HG02938 (cell line): ENCODE results near the gene CBX1.

Source experiments
- ATAC-seq: cut with Tn5 transposase; IDR thresholded peaks from one replicate; pipeline ENCODE4 v1.9.1; 2021; ENCODE audit warnings: mild to moderate bottlenecking, moderate library complexity; ENCODE audit not compliant: unreplicated experiment

CBX1 gene

DNA sequence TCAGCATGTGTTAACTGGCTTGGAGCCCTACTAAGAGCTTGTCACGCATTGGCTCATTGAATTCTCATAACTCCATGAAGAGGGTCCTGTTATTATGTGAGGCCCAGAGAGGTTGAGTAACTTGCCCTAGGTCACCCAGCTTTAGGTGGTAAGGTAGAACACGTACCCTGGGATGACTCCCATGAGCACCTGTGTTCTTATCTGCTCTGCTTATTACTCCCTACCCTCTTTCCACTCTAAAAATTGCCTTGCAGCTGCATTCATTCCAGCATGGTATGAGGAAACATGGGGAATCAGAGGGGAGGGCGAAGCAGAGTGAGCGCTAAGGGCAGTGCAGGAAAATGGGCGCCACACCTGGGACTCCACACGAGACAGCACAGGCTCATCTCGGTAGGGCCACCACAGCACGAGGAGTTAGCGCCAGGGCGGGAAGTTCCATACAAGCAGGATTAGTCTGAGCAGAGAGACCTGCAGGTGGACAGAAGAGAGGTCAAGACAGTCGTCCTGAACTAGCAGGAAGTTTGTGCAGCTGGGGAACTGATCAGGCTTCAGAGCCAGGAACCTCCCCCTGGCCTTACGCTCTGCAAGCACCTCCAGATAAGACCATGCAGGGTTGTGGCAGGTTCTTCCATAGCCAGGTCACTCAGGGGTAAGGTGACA lies 73.8 kb downstream of the CBX1 start:
- ATAC-seq: no peak

DNA sequence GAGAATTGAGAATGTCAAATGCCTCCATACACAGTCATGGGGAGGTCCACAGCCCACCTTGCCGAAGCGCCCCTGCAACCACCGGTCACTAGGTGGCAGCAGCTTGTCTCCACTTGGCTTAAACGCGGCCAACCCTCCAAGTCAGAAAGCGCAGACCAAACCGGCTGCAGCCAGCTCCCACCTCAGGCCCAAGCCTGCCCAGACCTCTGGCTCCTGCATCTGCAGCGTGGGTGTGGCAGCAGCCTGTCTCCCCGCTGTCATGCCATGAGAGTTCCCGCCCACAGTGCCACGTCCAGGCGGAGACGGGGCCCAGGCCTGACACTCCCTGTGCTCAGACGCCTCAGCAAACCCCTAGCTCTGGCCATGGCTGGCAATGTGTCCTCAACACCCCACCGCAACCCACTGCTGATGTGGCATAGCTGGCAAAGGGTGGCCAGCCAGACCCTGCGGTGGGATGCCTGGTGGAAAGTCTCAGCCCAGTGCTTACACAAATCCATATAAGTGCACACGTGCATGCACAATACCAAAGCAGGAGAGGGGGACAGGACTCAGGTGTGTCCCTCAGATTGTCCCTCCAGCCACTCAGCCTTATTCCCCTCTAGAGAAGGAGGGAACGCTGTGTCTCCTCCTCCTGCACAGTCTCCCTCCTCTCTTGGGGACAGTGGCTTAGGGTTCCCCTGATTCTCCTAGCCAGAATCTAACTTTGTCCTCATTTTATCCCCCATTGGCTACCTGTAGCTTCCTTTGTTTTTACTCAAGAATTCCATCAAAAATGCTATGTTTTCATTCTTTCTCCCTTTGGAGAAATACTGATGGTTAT lies 74.6 kb downstream of the CBX1 start:
- ATAC-seq: no peak

DNA sequence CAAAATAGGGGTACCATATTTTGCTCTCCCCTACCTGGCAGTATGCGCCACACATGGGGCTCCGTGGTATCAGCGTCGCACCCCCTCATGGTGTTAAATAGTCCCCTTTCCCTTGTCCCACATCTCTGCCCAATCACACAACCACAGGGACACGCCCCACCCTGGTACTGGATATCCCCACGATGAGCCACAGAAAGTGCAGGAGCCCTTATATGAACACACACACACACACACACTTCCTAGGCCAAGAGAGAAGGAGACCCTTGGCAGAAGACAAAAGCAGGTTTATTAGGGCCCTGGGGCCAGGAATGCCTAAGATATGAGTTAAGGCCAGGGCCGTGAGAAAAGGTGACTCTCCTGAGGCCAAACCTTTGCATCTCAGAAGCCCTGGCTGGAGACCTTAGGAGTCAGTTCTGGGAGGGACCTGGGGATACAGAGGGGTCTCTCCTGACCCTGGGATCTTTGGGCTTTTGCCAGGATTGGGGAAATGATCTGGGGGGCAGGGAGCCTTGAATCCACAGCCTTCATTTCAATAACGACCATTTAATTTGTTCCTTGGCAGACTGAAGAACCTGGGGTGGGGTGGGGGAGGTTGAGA lies 75.3 kb downstream of the CBX1 start:
- ATAC-seq: no peak

DNA sequence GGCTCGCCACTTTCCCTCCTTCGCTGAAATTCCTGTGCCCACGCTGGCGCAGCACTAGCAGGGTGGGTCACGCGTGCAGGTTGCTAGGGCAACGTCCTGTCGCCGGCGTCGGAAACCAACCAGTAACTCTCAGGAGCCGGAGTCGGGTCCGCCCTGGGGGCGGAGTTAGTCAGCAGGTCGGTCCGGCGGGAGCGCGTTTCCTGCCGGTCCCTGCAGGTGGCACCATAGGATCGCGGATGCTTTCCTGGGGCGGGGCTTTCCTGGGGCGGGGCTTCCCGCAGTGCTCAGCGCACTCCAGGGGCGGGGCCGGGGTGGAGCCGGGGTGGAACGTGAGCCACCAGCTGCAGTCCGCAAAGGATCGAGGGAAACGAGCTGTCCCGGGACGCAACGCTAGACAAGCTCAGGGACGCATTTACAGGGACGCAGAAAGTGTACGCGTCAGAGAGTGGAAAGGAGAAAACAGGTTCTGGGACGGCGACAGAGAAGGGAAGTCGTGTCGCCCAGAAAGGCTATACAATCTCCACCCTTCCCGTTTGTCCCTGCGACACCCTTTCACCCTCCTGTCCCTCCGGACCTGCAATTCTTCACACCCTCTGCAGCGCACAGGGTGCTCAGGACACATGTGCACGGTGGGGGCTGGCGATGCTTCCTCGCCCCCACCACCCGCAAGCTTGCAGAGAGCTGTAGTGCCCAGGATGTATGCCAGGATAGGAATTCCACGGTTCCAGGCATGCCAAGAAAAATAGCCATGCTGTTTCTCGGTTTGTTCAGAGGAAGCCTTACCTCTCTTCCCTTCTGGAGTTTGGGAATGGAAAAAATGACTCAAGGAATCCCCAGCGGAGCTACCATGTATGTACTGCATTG lies 76.0 kb downstream of the CBX1 start:
- ATAC-seq: peak; percentile 82

DNA sequence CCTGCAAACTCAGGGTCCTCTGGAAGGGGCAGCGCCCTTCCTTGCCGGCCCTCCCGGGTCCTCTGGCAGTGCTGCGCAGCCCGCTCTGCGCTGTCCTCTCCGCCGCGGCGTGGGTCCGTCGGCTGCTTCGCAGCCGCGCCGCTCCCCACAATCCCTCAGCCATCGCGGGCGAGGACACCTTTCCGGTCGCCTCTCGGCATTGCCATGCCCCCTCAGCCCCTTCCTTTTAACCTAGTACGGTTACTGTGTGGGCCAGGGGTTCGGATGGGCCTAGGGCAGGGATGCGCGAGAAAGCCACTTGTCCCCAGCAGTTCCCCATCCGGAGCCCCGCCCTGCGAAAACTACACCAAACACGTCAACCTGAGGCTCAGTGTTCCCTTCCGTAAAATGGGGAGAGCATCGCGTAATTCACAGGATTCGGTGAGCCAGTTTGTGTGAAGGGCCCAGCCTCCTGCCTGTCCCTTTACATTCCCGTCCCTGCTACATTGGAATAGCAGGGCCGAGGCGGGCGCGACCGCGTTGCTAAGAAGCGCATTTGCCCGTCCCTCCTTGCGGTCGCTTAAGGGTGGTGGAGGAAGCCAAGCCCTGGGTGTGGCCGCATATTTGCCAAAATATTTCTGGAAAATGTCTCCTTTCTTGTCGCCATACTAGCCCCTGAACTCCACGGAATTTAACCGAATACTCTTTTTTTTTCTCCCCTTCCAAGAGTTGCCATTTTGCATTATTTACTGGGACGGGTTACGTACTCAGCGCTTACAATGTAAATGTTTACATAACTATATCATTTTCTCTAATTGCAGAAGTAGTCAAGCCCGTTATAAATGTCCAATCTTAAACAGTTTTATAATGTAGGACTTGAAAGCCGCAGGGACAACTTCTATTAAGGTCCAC lies 76.9 kb downstream of the CBX1 start:
- ATAC-seq: peak; percentile 4

DNA sequence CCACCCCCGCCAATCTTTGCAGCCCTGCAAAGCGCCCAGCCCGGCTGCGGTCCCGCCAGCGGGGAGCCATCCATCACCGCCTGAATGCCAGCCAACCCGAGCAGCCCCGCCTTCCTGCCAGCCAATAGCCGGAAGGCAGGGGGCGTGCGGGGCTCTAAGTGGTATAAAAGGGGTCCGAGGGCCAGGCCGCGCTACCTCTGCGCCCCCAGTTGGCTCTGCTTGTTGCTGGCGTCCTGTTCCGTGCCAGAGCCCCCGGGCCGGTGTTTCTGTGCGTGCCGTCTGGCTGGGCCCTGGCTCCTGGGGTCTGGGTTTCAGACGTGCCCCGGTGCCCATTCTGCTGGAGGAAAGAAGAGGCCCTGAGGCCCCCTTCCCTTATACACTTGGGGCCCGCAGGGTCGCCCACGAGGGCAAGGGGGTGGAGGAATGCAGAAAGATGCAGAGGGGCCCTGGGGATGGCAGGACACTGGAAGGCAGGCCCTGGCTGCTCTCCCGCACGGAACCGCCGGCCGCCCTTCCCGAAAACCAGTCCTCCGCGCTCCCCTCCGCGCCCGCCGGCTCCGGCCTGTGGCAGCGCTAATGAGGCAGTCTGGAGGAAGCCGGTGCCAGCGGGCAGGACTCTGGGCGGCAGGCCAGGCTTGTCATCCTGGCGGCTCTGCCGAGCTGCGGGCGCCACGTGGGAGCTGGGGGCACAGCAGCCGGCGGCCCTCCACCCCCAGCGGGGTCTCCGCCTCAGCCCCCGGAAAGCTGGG lies 77.7 kb downstream of the CBX1 start:
- ATAC-seq: no peak

DNA sequence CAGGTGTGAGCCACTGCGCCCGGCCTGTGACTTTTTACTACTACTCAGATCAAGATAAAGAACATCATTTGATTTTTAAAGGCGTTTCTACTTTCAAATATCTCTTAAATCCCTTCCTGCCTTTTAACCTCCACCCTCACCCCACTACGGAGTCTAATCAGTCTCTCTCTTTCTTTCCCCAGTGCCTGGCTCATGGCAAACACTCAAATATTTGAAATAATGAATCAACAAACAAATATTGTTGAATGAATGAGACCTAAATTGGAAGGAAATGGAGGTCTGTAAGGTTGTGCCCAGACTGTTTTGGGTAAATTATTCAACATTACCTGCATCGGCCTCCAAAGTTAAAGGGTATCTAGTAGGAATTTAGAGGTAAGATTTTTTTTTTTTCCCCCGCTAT lies 78.4 kb downstream of the CBX1 start:
- ATAC-seq: no peak

DNA sequence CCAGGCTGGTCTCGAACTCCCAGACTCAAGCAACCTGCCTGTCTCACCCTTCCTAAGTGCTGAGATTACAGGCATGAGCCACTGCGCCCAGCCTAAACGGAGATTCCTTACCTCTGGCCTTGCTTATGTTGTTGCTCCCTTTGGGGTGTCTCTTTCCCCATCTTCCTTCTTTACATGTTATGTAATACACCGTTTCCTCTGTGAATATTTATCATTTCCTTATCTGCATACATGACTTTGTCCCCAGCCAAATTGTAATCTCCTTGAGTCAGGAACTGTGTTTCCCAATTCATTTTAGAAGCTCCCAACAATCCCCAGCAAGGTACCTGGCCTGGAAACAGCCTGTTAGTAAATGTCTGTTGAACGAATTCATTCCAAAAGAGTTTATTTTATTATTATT lies 79.3 kb downstream of the CBX1 start:
- no peak for ATAC-seq
